Epithelial cell of esophagus (primary cell): Measurements from ENCODE around the gene ARMH3.
A peak's percentile ranks its signal among the peaks of the same experiment; 100 is the strongest.

Source experiments
- DNase-seq: peaks from one replicate; pipeline ENCODE4 v3.0.0; 2010; ENCODE audit warnings: low read depth
- H3K4me3 ChIP-seq: 2 replicates; pipeline ENCODE4 v1.5.1; 2011; ENCODE audit warnings: mild to moderate bottlenecking, low read length, control low read depth
- TF ChIP-seq, protein P1 (sequence below): IDR thresholded peaks from 2 replicates; pipeline ENCODE4 v1.5.1; 2011; ENCODE audit warnings: low read depth, mild to moderate bottlenecking, low read length, control low read depth, inconsistent platforms; ENCODE audit not compliant: insufficient read depth; ENCODE audit errors: missing control alignments

ARMH3 gene

DNA sequence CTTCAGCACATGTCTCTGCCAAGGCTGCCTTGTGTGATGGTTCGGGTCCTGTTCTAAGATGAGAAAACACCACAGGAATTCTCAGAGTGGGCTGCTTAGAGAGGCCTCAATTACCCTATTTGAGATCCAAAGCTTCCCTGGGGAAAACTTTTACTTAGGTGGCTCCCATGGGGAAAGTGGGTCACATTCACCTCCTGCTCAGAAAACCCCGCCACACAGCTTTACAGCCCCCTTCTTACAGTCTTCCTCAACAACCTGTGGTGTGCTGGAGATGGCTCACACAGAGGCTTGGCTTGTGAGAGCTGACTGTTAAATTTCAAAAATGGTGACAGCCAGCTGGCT is 175.8 kb downstream of the ARMH3 start:
- no peak overlapping the region for H3K4me3 ChIP-seq
- DNase-seq: no peak
- TF ChIP-seq, protein P1, sequence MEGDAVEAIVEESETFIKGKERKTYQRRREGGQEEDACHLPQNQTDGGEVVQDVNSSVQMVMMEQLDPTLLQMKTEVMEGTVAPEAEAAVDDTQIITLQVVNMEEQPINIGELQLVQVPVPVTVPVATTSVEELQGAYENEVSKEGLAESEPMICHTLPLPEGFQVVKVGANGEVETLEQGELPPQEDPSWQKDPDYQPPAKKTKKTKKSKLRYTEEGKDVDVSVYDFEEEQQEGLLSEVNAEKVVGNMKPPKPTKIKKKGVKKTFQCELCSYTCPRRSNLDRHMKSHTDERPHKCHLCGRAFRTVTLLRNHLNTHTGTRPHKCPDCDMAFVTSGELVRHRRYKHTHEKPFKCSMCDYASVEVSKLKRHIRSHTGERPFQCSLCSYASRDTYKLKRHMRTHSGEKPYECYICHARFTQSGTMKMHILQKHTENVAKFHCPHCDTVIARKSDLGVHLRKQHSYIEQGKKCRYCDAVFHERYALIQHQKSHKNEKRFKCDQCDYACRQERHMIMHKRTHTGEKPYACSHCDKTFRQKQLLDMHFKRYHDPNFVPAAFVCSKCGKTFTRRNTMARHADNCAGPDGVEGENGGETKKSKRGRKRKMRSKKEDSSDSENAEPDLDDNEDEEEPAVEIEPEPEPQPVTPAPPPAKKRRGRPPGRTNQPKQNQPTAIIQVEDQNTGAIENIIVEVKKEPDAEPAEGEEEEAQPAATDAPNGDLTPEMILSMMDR: no peak

DNA sequence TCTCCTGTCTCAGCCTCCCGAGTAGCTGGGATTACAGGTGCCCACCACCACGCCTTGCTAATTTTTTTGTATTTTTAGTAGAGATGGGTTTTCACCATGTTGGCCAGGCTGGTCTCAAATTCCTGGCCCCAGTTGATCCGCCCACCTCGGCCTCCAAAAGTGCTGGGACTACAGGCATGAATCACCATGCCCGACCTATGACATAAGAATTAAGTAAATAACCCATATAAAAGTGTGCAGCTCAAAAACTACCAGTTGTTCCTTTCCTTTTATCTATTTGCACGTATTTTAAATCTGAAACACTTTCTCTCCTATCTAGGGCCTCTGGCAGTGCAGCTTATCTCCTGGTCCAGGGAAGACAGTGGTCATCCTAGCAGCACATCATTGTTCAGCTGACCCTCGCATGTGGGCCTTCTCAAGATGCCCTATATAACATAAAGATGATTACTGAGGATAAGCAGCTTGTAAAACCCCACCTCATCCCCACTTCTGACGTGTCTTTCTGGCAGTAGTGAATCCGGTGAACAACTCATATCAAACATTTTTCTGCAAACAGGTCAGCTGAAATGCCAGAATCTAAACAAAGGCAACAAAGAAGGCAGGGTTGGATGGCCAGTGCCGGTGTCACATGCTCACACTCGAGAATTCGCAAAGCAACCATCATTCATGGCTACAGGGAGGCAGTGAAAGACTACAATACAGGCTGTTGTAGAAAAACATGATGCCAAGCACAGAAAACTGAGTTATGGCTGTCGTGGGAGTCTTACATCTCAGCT is 176.3 kb downstream of the ARMH3 start:
- TF ChIP-seq, protein P1: no peak
- DNase-seq: peak; percentile 40
- no peak overlapping the region for H3K4me3 ChIP-seq

DNA sequence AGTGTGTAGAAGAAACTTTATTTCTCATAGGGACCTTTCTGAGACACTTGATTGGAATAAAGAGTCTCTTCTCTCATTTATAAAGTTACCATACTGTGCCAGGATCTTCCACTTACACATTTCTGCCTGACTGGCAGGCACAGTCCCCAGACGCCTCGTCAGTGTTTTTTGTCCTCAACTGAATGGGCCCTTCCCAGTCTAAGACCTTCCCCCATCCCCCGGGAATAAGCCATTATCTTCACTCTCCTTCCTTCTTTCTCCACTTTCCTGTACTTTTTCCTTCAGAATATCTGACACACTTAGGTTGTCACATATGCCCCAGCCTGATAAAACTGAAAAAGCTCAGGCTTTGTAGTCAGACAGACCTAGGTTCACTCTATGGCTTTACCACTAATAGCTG is 177.1 kb downstream of the ARMH3 start:
- TF ChIP-seq, protein P1: no peak
- no peak for DNase-seq
- H3K4me3 ChIP-seq: no peak overlapping the region

DNA sequence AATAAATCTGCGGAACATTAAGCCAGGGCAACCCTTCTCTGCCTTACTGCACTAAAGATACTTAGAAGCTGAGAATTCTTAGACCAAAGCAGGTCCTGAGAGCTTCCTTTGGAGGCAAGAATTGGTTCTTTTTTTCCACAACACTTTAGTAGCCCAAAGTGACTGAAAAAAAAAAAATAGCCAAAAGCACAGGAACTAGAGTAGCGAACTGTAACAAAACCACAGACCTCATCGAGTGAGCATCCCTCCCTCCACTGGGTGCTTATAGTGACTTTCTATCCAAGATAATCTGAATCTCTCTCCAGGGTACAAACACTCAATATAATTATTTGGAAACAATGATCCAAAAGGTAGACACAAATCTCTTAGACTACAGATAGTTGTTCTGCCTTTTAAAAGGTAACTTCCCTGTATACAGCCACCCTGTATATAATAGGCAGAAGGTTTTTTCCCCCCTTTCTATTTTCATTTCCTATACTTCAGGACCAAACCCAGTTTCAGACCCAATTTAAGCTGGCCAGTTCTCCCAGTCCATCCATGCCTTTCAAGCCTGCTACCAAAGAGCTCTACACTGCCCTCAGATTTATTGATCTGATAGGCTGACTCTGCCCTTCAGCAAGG is 180.8 kb downstream of the ARMH3 start:
- DNase-seq: no peak
- no peak overlapping the region for H3K4me3 ChIP-seq
- TF ChIP-seq, protein P1: no peak

GRCh38 chr10:101874252-101874651 is 181.7 kb downstream of the ARMH3 start:
- H3K4me3 ChIP-seq: no peak overlapping the region
- DNase-seq: no peak
- TF ChIP-seq, protein P1: no peak

- no peak for DNase-seq
- TF ChIP-seq, protein P1: no peak
- H3K4me3 ChIP-seq: no peak overlapping the region
Measured at GRCh38 chr10:101867931-101868330, 188.0 kb downstream of the ARMH3 start.

DNA sequence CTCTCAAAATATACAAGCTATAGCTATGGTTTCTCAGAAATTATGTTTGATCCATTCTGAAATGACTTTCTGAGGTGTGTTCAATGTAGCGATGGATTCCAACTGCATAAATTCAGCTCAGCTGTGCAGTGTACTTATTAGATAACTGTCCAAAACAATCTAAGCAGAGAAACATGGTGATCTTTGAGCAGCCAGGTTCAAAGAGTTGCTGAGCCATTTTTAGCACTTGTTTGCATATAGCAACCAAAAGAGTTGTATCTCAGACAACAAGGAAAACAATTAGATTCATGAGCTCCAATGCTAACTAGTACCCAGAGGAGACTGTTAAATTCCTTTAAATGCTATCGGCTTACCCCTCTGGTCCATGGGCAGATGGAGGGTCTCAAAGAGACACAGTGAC is 196.4 kb downstream of the ARMH3 start:
- H3K4me3 ChIP-seq: no peak overlapping the region
- TF ChIP-seq, protein P1: no peak
- no peak for DNase-seq
